Measurements from ENCODE around the gene DHX36. TPM values are rescaled to one million over a fixed set of nuclear protein-coding genes. Genes with fewer than 3 reads are reported as not detected.
A peak's percentile ranks its signal among the peaks of the same experiment; 100 is the strongest.

Gene DHX36
- total RNA-seq, 2 donors from 2014 or later = 90.0 to 97.3 TPM

DNA sequence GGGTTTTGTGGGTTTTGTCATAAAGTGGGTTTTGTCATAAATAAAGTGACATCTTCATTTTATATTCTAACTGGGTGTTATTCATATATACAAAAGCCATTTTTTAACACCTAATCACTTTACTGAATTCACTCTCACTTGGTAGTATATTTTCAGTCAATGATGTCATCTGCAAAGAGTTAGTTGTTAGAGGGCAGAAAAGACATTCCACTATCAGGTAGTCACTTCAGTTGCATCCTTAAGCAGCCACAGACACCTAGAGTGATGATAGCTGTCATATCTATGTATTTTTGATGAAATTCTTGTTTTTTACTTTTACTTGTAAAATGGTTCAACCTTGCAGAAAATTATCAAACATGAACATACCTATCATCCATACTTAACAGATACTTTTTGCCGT is 89.0 kb downstream of the DHX36 start:
- TF ChIP-seq, protein P1, sequence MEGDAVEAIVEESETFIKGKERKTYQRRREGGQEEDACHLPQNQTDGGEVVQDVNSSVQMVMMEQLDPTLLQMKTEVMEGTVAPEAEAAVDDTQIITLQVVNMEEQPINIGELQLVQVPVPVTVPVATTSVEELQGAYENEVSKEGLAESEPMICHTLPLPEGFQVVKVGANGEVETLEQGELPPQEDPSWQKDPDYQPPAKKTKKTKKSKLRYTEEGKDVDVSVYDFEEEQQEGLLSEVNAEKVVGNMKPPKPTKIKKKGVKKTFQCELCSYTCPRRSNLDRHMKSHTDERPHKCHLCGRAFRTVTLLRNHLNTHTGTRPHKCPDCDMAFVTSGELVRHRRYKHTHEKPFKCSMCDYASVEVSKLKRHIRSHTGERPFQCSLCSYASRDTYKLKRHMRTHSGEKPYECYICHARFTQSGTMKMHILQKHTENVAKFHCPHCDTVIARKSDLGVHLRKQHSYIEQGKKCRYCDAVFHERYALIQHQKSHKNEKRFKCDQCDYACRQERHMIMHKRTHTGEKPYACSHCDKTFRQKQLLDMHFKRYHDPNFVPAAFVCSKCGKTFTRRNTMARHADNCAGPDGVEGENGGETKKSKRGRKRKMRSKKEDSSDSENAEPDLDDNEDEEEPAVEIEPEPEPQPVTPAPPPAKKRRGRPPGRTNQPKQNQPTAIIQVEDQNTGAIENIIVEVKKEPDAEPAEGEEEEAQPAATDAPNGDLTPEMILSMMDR (conservative IDR thresholded peaks at IDR 0.05) = no peak
- H3K27ac Mint-ChIP-seq = no peak overlapping the region
- Histone ChIP-seq H3K36me3 (ENCODE audit: control insufficient read depth, insufficient read depth, low read length) (no peaks in the 10 kb centered on the region), H3K27ac (ENCODE audit: low read depth, low read length) (no peak overlapping the region), H3K9ac (ENCODE audit: extremely low read depth, low read length, poor library complexity, severe bottlenecking) (no peak overlapping the region), H3K4me3 (ENCODE audit: low read length) (no peak overlapping the region), H3K9me3 (ENCODE audit: control insufficient read depth, low read length) (no peaks in the 10 kb centered on the region), H3K4me1 (ENCODE audit: control insufficient read depth, insufficient read depth, low read length) (no peaks in the 10 kb centered on the region), H3K27me3 (ENCODE audit: control insufficient read depth, insufficient read depth, low read length, poor library complexity, severe bottlenecking) (no peaks in the 10 kb centered on the region)
- 98 to 100% methylated on average over 1 of the region's 1 CpG for WGBS, 2 experiments (ENCODE audit: insufficient coverage in 1 of 2, insufficient read length in 1 of 2)
- peaks cover 1% of the 10 kb centered on the region for H3K4me1 Mint-ChIP-seq
- peaks cover 4% of the 10 kb centered on the region for H3K36me3 Mint-ChIP-seq (ENCODE audit: low read depth)
- no peaks in the 10 kb centered on the region for H3K9me3 Mint-ChIP-seq
- no peaks in the 10 kb centered on the region for H3K27me3 Mint-ChIP-seq (ENCODE audit: insufficient read depth)
- H3K4me3 Mint-ChIP-seq = no peak overlapping the region
- DNase-seq = no peak

DNA sequence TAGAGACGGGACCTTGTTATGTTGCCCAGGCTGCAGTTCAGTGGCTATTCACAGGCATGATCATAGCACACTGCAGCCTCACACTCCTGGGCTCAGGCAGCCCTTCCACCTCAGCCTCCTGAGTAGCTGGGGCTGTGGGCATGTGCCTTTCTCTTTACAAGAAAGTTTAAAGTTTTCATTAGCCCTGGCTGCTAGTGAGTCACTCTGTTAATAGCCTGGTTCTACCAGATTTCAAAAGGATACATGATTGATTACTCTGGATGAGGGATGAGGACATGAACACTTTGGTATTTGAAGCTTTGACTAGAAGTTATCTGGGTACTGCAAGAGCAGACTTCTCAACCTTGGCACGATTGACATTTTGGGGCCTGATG is 95.1 kb downstream of the DHX36 start:
- no peak overlapping the region for H3K9ac ChIP-seq (ENCODE audit: extremely low read depth, low read length, poor library complexity, severe bottlenecking)
- no peak overlapping the region for H3K4me3 Mint-ChIP-seq
- H3K36me3 ChIP-seq (ENCODE audit: control insufficient read depth, insufficient read depth, low read length) = no peaks in the 10 kb centered on the region
- no peak overlapping the region for H3K4me3 ChIP-seq (ENCODE audit: low read length)
- no peaks in the 10 kb centered on the region for H3K27me3 ChIP-seq (ENCODE audit: control insufficient read depth, insufficient read depth, low read length, poor library complexity, severe bottlenecking)
- no peak overlapping the region for H3K27ac Mint-ChIP-seq
- no peak overlapping the region for H3K27ac ChIP-seq (ENCODE audit: low read depth, low read length)
- peaks cover 5% of the 10 kb centered on the region for H3K4me1 Mint-ChIP-seq
- no peaks in the 10 kb centered on the region for H3K9me3 ChIP-seq (ENCODE audit: control insufficient read depth, low read length)
- no peaks in the 10 kb centered on the region for H3K27me3 Mint-ChIP-seq (ENCODE audit: insufficient read depth)
- peaks cover 2% of the 10 kb centered on the region for H3K36me3 Mint-ChIP-seq (ENCODE audit: low read depth)
- H3K4me1 ChIP-seq (ENCODE audit: control insufficient read depth, insufficient read depth, low read length) = no peaks in the 10 kb centered on the region
- DNase-seq = no peak
- 89 to 100% methylated on average over 1 to 2 of the region's 2 CpGs for WGBS, 2 experiments (ENCODE audit: insufficient coverage in 1 of 2, insufficient read length in 1 of 2)
- no peaks in the 10 kb centered on the region for H3K9me3 Mint-ChIP-seq
- TF ChIP-seq, protein P1 (conservative IDR thresholded peaks at IDR 0.05) = no peak

DNA sequence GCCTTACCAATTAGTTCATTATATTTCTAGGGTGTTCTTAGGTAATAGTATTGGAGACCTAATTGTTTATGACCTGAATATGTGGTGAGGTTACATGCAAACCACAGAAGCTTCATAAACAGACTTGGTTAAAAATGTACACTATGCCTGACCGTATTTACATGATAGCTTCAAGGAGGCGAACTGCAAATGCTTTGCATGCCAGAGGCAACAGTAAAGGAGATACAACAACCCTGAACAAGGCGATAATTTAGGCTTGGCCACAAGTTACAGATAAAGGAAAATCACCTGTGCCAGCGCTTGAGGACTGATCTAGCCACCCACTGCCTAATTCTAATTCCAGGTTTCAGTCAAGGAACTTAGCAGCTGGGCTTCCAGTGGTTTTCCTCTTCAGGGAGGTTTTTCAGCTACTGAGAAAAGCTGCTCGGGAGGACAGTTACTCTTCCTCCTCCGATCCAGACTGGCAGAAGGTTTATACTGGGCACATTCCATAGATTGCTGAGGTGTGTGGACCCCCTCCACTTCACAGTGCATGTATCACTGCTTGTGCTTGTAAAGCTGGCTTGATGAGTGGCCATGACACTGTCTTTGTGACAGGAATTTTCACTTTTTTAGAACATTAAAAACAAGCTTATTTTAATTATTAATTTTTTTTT is 95.6 kb downstream of the DHX36 start:
- H3K9ac ChIP-seq (ENCODE audit: extremely low read depth, low read length, poor library complexity, severe bottlenecking) = no peak overlapping the region
- no peaks in the 10 kb centered on the region for H3K27me3 ChIP-seq (ENCODE audit: control insufficient read depth, insufficient read depth, low read length, poor library complexity, severe bottlenecking)
- peak; percentile 66 for DNase-seq
- WGBS, 2 experiments (ENCODE audit: insufficient coverage in 1 of 2, insufficient read length in 1 of 2) = 83 to 87% methylated on average over 6 of the region's 6 CpGs
- Mint-ChIP-seq H3K4me1 (peaks cover 5% of the 10 kb centered on the region), H3K9me3 (no peaks in the 10 kb centered on the region), H3K27me3 (ENCODE audit: insufficient read depth) (no peaks in the 10 kb centered on the region), H3K36me3 (ENCODE audit: low read depth) (peaks cover 2% of the 10 kb centered on the region), H3K4me3 (no peak overlapping the region), H3K27ac (peak overlapping the region; percentile 44)
- no peaks in the 10 kb centered on the region for H3K4me1 ChIP-seq (ENCODE audit: control insufficient read depth, insufficient read depth, low read length)
- TF ChIP-seq, protein P1 (conservative IDR thresholded peaks at IDR 0.05) = no peak
- no peak overlapping the region for H3K27ac ChIP-seq (ENCODE audit: low read depth, low read length)
- no peak overlapping the region for H3K4me3 ChIP-seq (ENCODE audit: low read length)
- no peaks in the 10 kb centered on the region for H3K36me3 ChIP-seq (ENCODE audit: control insufficient read depth, insufficient read depth, low read length)
- no peaks in the 10 kb centered on the region for H3K9me3 ChIP-seq (ENCODE audit: control insufficient read depth, low read length)

Measured in endodermal cell (in vitro differentiated cells).